HG03095 (cell line): ENCODE measurements around the gene CPXM2.

ENCODE experiments used
- ATAC-seq: cut with Tn5 transposase; IDR thresholded peaks from one replicate; pipeline ENCODE4 v1.9.1; 2021; ENCODE audit warnings: moderate library complexity; ENCODE audit not compliant: unreplicated experiment

The CPXM2 gene

DNA sequence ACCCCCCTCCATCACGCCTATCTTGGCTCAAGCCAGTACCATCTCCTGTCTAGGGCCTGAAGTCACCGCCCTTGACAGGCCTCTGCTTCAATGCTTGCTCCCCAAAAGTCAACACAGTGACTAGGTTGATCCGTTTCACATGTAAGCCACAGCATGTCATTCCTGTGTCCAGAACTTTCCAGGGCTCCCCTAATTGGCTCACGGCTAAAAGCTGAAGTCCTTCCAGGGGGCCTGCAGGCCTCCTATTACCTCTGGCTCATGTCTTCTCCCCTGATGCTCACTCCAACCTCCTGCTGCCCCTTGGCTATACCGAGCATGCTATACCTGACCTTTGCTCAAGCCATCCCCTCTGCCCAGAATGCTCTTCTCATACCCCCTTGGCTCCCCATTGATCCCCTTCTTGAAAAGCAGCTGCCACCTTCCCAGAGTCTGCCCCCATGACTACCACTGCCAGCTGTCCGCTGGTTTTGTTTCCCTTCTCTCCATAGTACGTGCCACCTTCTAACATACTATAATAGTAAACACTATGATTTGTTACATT lies 39.1 kb downstream of the CPXM2 start:
- no peak for ATAC-seq

DNA sequence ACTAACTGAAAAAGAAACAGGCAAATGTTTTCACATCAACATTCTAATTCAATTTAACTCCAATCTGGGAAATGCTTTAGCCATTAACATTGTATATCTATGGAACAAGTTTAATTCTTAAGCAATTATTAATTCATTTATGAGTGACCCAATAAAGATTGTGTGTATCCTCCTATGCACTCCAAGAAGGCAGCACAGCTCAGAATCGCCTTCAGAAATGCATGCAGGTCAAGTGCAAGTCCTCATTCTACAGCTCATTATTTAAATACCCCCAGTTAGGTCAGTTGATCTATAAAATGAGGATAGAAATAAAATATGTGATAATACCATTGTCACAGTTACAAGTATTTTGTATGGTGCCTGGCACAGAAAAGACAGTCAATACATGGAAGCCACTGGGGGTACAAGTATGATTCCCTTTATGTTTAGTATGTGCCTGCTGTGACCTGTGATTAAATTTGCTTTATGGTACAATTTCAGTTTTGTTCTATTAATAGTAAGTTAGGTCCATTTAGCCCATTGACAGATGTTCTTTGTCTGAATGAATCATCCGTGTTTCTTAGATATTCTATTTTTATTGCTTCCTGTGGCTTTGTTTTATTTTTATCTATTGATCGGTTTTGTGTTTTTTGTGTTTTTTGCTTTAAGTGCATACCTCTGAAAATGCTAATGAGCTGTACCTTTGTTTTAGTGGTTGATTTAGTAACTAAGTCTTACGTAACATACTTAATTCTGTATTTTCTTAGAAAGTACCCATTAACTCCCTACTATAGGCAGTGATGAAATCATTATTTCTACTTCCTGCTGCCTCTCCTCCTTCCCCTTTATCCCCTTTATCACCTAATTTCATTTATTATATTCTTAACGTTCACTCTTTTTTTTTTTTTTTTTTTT lies 42.8 kb downstream of the CPXM2 start:
- peak; percentile 83 for ATAC-seq

DNA sequence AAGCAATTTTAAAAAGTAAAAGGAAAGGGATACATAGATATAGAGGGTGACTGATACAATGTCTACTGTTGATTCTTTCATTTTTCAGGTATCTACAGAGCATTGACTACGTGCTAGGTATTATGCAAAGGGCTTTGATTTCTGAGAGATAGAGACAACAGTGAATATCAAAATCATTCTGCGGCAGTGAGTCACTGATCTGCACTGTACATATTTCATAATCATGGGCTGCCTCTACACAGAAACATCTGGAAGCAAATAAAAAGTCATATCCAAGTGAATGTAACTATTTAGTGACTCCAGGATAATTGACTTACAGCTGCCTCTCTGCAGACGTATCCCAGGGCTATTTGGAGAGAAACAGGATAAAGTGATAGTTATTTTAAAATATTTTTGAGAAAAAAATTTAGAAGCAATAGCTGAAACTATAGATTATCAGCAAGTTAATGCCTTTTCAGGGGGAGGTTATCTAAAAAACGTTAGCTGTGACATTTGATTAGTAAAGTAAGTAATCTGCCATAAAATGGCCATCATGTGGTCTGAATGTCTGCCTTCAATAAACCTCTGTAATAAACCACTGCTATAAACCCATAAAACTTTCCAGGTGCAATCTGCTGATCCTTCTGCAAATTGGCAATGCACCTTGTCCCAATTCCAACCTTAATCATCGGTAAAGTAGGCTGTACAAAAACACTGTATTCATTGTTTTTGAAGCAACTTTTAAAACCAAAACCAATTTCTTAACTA lies 43.7 kb downstream of the CPXM2 start:
- no peak for ATAC-seq

DNA sequence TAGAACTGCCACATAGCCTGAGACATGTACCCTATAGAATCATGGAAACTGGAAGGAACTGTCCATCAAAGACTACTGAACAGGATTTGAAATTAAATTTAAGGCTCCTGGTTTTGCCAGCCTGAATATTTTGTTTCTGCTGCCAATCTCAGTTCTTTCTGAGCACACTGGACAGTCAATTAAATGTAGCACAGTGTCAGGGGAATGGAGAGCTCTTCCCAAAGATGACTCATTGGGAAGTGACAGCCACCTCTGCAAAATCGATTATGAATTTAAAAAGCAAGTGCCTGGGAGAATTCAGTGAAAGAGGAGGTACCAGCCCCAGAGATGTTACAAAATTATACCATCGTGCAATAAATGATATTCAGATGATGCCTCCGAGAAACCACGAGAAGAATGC lies 47.8 kb downstream of the CPXM2 start:
- no peak for ATAC-seq

DNA sequence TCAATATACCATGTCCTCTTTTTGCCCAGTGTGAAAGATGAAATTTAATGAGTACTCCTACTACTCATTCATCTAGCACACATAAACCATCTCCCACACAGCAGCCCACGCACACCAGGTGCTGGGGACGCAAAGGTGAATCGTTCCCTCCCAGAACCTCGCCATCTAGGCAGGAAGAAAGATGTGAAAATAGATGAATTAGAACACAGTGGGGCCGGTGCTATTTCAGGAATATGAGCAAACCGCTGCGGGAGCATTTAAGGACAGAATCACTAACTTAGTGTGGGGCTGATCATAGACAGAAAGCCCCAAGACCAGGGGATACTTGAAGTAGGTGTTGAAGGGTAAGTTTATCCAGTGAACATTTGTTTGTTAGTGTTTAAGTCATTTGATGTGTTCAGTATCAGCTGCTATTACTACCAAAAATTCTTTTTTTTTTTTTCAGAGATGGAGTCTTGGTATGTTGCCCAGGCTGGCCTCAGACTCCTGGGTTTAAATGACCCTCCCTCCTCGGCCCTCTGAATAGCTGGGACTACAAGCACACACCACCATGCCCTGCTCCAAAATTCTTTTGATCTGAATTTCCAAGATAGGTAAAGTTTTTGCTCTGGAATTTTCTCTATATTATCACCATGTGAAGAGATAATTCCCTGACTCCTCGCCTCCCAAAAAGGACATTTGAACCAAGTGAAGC lies 48.8 kb downstream of the CPXM2 start:
- ATAC-seq, result no peak

DNA sequence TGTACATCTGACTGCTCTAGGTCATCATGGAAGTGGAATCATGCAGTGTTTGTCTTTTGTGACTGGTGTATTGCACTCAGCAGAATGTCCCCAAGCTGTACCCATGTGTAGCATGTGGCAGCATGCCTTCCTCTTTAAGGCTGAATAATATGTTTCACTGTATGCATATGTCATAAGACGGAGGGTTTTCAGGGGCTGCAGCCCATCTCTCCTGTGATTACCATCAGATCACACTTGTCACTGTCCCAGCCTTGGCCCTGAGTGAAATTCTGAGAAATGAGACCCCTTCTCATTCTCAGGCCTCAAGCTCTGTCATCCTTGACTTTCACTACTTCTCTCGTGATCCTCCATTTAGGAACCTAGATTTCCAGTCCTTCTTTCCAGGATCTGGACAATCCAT lies 50.0 kb downstream of the CPXM2 start:
- no peak for ATAC-seq

DNA sequence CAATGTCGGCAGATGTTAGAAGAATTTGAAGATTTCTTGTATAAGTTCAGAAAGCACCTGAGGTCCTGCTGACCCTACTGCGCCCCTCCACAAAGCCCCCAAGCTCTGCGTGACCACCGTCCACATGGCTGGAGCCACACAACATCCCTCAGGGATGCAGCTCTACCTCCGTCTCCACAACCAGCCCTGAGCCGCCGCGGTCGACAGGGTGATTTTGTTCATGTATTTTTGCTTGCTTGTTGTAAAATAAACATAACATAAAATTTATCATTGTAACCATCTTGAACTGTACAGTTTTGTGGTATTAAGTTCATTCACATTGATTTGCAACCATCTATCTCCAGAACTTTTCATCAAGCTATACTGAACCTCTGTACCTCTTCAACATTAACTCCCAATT lies 50.5 kb downstream of the CPXM2 start:
- no peak for ATAC-seq

DNA sequence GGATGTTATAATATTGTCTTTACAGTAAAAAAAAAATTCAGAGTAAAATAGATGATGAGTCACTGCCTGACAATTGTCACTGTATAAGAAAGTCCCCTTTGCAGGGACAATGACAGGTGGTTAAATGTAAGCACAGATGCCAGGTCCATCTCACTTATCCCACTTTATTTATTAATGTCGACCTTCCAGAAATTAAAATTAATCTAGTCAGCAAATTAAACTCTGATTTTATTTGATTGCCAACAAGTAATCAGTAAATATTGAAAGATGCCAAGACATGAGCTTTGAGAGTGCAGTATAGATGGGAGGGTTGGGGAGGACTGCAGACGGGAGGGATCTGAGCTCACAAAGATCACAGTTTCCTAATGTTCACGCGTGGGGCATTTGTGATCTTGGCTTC lies 50.9 kb downstream of the CPXM2 start:
- no peak for ATAC-seq

DNA sequence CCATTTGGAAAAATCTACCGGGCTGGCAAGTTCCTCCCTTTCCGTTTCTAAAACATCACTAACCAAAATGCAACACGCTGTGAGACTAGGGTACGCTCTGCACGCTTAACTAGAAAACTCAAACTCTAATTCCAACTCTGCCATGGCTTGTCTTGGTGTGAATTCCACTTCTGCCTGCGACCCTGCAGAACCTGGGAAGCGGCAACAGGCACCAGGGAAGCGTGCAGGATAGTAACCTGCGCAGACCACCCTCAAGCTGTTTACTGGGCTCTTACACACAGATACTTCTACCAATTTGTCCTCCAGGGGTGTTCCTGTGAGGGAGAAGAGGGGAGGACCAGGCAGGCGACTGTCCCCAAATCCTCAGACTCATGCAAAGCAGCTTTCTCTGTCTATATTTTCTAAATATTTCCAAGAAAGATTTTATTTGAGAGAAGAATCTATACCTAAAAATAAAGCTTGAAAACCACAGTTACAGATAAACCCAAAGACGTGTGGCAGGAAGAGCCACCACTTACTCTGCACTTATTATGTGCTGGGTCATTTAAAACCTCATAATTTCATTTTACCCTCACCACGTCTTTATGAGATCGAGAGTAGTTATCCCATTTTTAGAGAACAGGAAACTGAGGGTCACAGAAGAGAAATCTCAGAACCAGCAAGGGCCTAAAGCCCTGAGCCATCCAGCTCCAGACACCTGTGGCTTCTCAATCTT lies 52.9 kb downstream of the CPXM2 start:
- ATAC-seq, result no peak

DNA sequence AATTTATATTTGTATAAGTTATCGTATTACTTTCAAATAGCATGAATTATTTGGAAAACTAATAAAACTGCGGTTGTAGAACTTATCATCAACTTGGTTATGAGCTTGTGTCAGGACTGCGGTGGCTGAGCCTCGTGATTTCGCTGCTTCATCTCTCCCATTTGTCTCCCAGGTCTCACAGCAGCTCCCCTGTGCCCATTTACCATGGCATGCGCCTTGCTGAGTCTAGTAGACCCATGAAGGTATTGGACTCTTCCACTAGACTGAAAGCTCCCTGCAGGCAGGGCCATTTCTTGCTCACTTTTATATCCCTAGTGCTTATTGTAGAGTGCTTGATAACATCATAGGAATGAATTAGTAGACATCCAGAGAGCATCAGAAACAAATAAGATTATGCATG lies 53.9 kb downstream of the CPXM2 start:
- no peak for ATAC-seq

DNA sequence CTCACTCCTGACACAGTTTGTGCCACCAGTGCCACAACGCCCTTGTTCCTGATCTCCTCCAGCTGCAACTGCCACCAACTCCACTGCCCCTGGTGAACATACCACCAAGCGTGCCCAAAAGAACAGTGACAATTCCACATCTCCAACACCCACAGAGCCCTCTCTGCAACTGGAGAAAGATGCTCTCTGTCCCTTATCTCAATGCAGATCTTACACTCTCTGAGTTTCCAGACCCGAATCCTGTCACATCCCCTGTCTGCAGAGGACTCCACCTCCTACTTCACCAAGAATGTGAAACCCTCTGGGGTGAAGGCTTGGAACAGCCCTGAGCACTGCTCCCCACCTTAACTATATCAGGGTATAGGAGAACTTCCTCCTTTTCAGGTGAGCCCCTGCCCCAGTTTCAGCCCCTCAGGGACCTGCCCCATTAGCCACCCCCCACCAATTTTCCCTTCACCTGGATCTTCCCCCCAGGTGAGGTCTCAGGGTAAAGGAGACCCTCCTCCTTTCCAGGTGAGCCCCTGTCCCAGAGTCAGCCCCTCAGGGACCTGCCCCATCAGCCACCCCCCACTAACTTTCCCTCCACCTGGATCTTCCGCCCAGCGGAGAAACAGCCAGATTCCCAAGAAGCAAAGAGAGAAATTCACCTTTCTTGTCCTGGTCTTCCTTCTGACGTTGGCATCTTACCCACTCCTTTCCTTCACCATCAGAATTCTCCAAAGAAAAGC lies 55.0 kb downstream of the CPXM2 start:
- no peak for ATAC-seq

DNA sequence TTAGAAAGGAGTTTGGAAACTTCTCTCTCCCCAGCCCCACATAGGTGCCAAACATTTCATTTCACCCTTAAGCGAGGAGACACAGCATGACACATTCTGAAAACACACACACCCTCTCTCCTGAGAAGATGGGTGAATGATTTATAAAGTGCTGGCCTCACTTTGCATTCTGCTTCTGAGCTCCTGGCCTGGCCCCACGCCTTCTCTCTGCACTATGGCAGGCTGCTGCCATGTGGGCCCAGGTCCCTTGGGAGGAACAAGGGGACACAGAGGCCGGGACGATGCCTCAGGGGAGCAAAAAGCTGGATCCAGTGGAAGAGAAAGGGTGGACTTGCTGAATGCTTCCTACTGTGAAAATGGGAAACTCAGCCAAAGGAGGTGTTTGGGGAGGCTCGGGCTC lies 56.0 kb downstream of the CPXM2 start:
- peak; percentile 90 for ATAC-seq

DNA sequence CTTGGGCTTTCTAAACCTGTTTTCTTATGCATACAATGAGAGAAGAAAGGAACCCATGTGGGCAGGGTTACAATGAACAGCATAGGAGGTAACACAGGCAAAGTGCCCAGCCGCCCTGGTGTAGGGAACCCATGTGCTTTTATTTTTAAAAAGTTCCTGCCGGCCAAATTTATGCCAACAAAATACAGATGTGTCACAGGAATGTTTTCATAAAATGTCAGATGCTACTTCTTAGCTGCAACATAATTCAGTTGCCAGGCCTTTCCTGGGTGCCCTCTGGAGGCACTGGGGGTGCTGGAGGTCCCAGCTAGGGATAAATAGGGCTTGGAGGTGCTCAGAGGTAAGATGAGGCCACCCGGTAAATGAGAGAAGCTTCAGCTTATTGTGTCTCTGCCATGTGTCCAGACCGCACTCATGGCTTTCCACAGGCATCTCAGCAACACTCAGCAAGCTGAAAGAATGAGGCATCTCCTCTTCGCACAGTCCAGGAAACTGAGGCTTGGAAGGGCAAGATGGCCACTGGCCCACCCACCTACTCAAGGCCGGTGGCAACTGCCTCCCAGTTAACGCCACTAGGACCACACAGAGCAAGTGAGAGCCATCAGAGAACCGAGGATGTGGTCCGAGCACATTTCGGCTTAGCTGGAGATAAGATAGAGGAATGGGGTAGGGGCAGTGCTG lies 58.3 kb downstream of the CPXM2 start:
- ATAC-seq, result no peak

DNA sequence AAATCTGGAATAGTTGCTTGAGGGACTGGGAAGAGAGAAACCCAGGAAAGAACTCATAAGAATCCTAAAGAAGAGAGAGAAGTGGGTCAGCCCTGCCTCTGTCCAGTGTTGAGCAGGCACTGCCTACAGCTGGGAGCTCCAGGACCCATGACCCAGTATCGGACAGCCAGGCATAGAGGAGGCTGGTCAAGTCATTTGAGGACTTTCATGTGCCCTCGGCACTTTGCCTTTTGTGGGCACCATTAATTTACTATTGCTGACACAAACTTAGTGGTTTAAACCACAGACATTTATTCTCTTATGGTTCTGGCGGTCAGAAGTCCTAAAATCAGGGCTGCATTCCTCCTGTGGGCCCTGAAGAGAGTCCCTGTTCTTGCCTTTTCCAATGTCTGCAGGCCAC lies 60.3 kb downstream of the CPXM2 start:
- no peak for ATAC-seq

DNA sequence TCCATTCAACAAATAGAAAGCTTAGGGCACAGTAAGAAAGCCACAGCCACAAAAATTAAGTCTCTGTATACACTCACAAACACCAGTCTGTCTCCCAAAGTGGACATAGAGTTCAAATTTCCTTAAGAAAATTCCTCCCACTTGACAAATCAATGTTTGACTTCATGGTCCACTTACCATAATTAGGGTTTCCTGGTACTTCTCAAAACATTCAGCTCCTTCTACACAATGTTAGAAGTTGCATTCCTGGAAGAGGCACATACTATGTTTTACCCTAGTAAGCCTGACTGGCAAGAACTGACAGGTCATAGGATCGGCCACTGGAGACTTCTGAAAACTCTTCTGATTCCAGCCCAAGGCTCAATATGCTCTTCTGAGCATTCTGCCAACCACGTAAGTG lies 70.5 kb downstream of the CPXM2 start:
- no peak for ATAC-seq

DNA sequence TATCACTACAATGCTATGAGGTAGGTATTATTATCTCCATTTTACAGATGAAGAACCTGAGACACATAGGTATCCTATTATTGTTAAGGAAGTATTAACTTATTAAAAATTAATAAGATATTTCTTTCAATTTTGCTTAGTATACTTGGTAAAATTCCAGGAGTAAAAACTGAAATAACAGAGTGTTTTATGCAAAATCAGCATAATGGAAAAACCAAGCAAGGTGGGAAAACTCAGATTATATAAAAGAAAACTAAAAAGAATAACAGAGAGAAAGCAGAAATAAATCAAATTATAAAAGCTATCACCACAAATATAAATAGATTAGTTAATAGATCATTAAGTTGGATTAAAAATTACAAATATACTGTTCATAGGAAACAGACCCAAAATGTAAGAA lies 82.0 kb downstream of the CPXM2 start:
- no peak for ATAC-seq

DNA sequence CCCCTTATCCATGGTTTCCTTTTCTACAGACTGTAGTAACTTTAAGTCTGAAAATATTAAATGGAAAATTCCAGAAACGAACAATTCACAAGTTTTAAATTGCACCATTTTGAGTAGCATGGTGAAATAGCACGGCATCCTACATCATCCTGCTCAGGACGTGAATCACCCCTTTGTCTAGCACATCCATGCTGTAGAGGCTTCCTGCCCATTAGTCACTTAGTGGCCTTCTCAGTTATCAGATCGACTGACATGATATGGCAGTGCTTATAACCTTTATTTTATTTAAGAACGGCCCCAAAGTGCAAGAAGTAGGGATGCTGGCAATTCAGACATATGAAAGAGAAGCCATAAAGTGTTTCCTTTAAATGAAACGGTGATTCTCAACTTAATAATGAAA lies 82.7 kb downstream of the CPXM2 start:
- no peak for ATAC-seq

DNA sequence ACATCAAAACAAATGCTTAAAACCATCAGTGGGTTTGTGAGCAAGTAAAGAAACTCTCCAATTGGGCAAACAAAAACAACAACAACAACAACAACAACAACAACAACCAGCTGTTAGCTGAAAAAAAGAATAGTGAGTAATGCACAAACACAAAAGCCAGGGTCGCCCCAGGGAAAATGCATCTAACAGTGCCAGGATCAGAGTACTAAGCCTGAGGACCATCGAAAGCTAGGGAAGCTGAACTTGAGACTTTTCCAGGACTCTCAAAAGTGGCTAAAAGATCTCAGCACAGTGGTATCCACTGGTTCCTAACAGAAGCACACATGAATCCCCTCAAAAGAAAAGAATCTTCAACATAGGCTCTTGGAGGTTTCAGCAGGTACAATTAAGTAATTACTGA lies 83.3 kb downstream of the CPXM2 start:
- no peak for ATAC-seq

DNA sequence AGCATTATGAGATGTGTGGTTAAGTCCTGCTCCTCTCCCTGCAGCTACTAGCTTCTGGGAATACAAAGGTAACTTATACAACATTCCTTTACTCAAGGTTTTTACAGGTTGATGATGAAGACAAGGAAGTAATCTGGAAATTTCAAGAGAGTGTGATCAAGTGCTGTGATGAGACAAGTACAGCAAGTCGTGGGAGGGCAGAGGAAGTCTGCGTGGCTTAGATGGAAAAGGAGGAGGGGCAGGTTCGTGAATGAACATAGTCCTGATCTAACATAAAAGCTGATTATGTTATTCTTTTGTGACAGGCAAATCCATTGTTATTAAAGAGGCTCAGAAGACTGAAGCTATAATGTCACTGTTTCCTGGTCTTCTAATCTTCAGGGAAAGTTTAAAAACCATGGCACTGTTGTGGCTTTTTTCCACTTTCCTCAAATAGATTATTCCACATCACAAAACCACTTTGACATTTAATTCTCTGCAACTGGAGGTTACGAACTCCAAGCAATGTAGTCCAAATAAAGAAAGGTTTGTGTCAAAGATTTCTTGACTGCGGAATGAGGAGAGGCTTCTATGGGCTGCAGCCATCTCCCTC lies 84.1 kb downstream of the CPXM2 start:
- no peak for ATAC-seq
